DOHH2 (cell line): ENCODE results near the gene ADGRL3.

Experiments used
- H3F3A ChIP-seq: fragments of 200-600 bp; sonication (generic), shearing (Covaris generic); 2 replicates; pipeline ENCODE4 v1.6.0; 2016; ENCODE audit warnings: antibody characterized with exemption, mild to moderate bottlenecking; ENCODE audit not compliant: control insufficient read depth, insufficient read depth
- H3K27ac ChIP-seq: fragments of 200-600 bp; sonication (generic); 2 replicates; pipeline ENCODE4 v1.5.1; 2014; ENCODE audit warnings: low read depth, mild to moderate bottlenecking, low read length, moderate library complexity
- H3K27me3 ChIP-seq: fragments of 200-600 bp; sonication (generic); 2 replicates; pipeline ENCODE4 v1.6.1; 2014; ENCODE audit warnings: mild to moderate bottlenecking, low read length, mixed read lengths; ENCODE audit not compliant: control insufficient read depth
- H3K36me3 ChIP-seq: fragments of 200-600 bp; sonication (generic); 2 replicates; pipeline ENCODE4 v1.6.1; 2014; ENCODE audit warnings: mild to moderate bottlenecking, low read length, moderate library complexity, mixed read lengths; ENCODE audit not compliant: control insufficient read depth
- H3K4me1 ChIP-seq: fragments of 200-600 bp; sonication (generic); 2 replicates; pipeline ENCODE4 v1.6.1; 2014; ENCODE audit warnings: mild to moderate bottlenecking, low read length, mixed read lengths; ENCODE audit not compliant: control insufficient read depth
- H3K4me2 ChIP-seq: fragments of 200-600 bp; sonication (generic); 2 replicates; pipeline ENCODE4 v1.6.0; 2014; ENCODE audit warnings: mild to moderate bottlenecking, low read length, moderate library complexity
- H3K4me3 ChIP-seq: fragments of 200-600 bp; sonication (generic); 2 replicates; pipeline ENCODE4 v1.5.1; 2014; ENCODE audit warnings: mild to moderate bottlenecking, low read length, mixed read lengths
- H3K79me2 ChIP-seq: fragments of 200-600 bp; sonication (generic); 2 replicates; pipeline ENCODE4 v1.6.1; 2014; ENCODE audit warnings: mild to moderate bottlenecking, low read length, mixed read lengths; ENCODE audit not compliant: control insufficient read depth
- H3K9me2 ChIP-seq: fragments of 200-600 bp; sonication (generic); replicated peaks from 2 replicates; pipeline ENCODE4 v1.6.1; 2014; ENCODE audit warnings: mild to moderate bottlenecking, low read length, mixed read lengths; ENCODE audit not compliant: control insufficient read depth
- H3K9me3 ChIP-seq: fragments of 200-600 bp; sonication (generic); 2 replicates; pipeline ENCODE4 v1.6.1; 2014; ENCODE audit warnings: antibody characterized with exemption, low read length, mixed read lengths; ENCODE audit not compliant: control insufficient read depth, insufficient read depth
- H4K20me1 ChIP-seq: fragments of 200-600 bp; sonication (generic); 2 replicates; pipeline ENCODE4 v1.6.0; 2014; ENCODE audit warnings: low read depth, mild to moderate bottlenecking, antibody characterized with exemption, low read length, moderate library complexity; ENCODE audit not compliant: control insufficient read depth, insufficient read depth
- EZH2phosphoT487 ChIP-seq: fragments of 200-600 bp; sonication (generic); IDR thresholded peaks from 2 replicates; pipeline ENCODE4 v1.6.1; 2017; ENCODE audit warnings: borderline replicate concordance, mild to moderate bottlenecking, antibody characterized with exemption, low read length, moderate library complexity, mixed read lengths
- TF ChIP-seq, protein P1 (sequence below): fragments of 200-600 bp; sonication (generic); IDR thresholded peaks from one replicate; pipeline ENCODE4 v1.5.1; 2014; ENCODE audit warnings: antibody characterized with exemption, mild to moderate bottlenecking, low read depth, low read length; ENCODE audit not compliant: poor library complexity, severe bottlenecking

Gene ADGRL3

DNA sequence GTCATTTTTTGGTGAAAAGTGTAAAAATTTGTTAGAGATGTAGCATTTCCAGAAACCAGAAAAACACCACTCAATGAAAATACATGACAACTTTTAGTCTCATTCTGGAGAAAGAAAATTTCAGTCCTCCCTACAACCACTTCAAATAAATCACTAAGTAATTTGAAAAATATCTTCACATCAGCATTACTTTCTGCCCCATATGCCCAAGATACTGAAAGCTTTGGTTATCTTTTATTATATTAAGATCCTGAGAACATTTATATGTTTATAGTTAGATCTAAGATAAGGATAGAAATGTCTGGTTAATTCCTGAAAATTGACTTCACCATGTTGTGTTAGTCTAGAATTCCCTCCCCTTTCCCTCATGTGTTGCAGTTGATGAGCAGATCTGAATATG lies 119.0 kb downstream of the ADGRL3 start:
- Histone ChIP-seq H3K9me3 (no peaks in the 10 kb centered on the region), H3F3A (no peaks in the 10 kb centered on the region), H3K4me1 (no peaks in the 10 kb centered on the region), H4K20me1 (no peaks in the 10 kb centered on the region), H3K79me2 (no peaks in the 10 kb centered on the region), H3K27ac (no peak overlapping the region), H3K4me2 (no peak overlapping the region), H3K9me2 (no peaks in the 10 kb centered on the region), H3K36me3 (no peaks in the 10 kb centered on the region), H3K4me3 (no peak overlapping the region), H3K27me3 (no peaks in the 10 kb centered on the region)
- no peak for TF ChIP-seq EZH2phosphoT487
- TF ChIP-seq, protein P1, sequence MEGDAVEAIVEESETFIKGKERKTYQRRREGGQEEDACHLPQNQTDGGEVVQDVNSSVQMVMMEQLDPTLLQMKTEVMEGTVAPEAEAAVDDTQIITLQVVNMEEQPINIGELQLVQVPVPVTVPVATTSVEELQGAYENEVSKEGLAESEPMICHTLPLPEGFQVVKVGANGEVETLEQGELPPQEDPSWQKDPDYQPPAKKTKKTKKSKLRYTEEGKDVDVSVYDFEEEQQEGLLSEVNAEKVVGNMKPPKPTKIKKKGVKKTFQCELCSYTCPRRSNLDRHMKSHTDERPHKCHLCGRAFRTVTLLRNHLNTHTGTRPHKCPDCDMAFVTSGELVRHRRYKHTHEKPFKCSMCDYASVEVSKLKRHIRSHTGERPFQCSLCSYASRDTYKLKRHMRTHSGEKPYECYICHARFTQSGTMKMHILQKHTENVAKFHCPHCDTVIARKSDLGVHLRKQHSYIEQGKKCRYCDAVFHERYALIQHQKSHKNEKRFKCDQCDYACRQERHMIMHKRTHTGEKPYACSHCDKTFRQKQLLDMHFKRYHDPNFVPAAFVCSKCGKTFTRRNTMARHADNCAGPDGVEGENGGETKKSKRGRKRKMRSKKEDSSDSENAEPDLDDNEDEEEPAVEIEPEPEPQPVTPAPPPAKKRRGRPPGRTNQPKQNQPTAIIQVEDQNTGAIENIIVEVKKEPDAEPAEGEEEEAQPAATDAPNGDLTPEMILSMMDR: no peak

DNA sequence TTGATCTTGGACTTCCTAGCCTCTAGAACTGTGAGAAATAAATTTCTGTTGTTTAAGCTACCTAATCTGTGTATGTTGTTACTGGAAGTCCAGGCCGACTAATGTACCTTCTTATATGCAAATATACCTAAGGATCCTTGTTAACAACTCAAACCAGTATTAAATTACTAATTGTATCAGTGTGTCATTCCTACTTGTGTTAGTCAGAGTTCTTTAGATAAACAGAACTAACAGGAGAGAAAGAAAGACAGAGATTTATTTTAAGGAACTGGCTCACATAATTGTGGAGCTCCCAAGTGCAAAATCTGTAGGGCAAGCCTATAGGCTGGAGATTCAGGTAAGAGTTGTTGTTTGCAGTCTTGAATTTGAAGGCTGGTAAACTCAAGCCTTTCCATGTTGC lies 120.0 kb downstream of the ADGRL3 start:
- Histone ChIP-seq H3K27me3 (no peaks in the 10 kb centered on the region), H3K9me2 (no peaks in the 10 kb centered on the region), H3K4me3 (no peak overlapping the region), H3K4me1 (no peaks in the 10 kb centered on the region), H3K4me2 (no peak overlapping the region), H4K20me1 (no peaks in the 10 kb centered on the region), H3K36me3 (no peaks in the 10 kb centered on the region), H3F3A (no peaks in the 10 kb centered on the region), H3K9me3 (no peaks in the 10 kb centered on the region), H3K79me2 (no peaks in the 10 kb centered on the region), H3K27ac (no peak overlapping the region)
- TF ChIP-seq, protein P1: no peak
- no peak for TF ChIP-seq EZH2phosphoT487

DNA sequence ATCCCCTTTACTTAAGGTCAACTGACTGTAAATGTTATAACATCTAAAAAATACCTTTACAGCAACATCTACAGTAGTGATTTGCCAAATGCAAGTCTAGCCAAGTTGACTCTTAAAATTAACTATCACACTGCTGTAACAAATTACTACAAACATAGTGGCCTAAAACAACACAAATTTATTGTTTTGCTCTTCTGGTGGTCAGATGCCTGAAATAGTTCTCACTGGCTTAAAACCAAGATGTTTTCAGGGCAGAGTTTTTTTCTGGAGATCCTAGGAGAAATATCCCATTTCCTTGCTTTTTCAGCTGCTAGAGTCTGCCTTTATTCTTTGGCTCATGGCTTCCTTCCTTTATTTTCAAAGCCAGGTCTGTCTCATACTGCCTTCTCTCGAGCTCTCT lies 120.5 kb downstream of the ADGRL3 start:
- H4K20me1 ChIP-seq: no peaks in the 10 kb centered on the region
- no peaks in the 10 kb centered on the region for H3K79me2 ChIP-seq
- no peaks in the 10 kb centered on the region for H3K27me3 ChIP-seq
- no peak overlapping the region for H3K4me2 ChIP-seq
- no peak overlapping the region for H3K4me3 ChIP-seq
- no peaks in the 10 kb centered on the region for H3K9me2 ChIP-seq
- H3F3A ChIP-seq: no peaks in the 10 kb centered on the region
- H3K27ac ChIP-seq: no peak overlapping the region
- no peaks in the 10 kb centered on the region for H3K36me3 ChIP-seq
- no peaks in the 10 kb centered on the region for H3K4me1 ChIP-seq
- H3K9me3 ChIP-seq: no peaks in the 10 kb centered on the region
- TF ChIP-seq EZH2phosphoT487: no peak
- TF ChIP-seq, protein P1: no peak

DNA sequence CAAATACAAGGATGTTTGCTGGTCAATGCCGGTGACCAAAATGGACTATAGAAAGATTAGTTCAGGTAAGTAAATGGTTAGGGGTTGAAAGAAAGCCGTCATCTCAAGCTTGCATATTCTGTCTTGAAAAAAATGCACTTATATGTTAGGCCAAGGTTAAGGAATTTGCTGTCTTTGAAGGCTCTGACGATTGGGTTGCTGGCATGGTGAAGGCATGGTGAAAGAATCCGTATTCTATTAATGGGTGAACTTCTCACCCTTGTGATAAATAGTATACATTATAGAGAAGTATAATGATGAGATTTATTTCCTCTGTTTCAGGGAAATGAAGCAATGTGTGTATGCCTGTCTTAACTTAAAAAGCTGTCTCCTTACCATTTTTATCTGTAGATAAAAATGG lies 132.6 kb downstream of the ADGRL3 start:
- no peaks in the 10 kb centered on the region for H3K9me2 ChIP-seq
- TF ChIP-seq, protein P1: no peak
- no peak for TF ChIP-seq EZH2phosphoT487
- H4K20me1 ChIP-seq: no peaks in the 10 kb centered on the region
- H3K9me3 ChIP-seq: no peaks in the 10 kb centered on the region; the same call in 1 of the 2 replicates
- H3F3A ChIP-seq: no peaks in the 10 kb centered on the region
- H3K36me3 ChIP-seq: no peaks in the 10 kb centered on the region
- H3K4me1 ChIP-seq: no peaks in the 10 kb centered on the region
- H3K4me2 ChIP-seq: no peak overlapping the region
- H3K27me3 ChIP-seq: no peaks in the 10 kb centered on the region
- H3K4me3 ChIP-seq: no peak overlapping the region
- H3K27ac ChIP-seq: no peak overlapping the region
- H3K79me2 ChIP-seq: no peaks in the 10 kb centered on the region
